ENCODE data around the gene TANGO6.
A peak's percentile ranks its signal among the peaks of the same experiment; 100 is the strongest.

TANGO6 gene

DNA sequence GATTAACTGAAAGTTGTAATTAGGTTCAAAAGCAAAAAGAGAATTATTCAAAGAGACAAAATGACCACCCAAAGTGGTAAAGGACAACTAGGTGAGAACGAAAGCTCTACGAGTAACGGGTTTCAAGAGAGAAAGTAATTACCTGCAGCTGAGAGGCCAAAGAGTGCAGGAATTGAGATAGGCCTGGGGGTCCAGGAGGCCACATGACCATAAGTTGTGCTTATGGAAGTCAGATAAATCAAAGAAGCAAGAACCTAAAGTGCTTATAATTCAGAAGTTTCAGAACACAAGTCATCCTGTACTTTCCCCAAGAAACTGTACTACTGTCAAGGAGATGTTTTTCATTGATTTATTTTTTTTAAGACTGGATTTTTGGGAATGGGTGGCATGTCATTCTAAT is 91.1 kb downstream of the TANGO6 start:
- H3K4me3 ChIP-seq, result no peak overlapping the region
- H3K9ac ChIP-seq, result no peak overlapping the region
- H3K9me3 ChIP-seq, result no peaks in the 10 kb centered on the region
- H3K27ac ChIP-seq, result no peak overlapping the region
- no peaks in the 10 kb centered on the region for H3K27me3 ChIP-seq
- peaks cover 30% of the 10 kb centered on the region for H3K36me3 ChIP-seq
- H3K4me1 ChIP-seq, result no peaks in the 10 kb centered on the region
- no peak overlapping the region for H3K4me2 ChIP-seq
- no peak for TF ChIP-seq Cebpa-rat (IDR thresholded peaks at IDR 0.05)
- H4K20me1 ChIP-seq, result no peaks in the 10 kb centered on the region

DNA sequence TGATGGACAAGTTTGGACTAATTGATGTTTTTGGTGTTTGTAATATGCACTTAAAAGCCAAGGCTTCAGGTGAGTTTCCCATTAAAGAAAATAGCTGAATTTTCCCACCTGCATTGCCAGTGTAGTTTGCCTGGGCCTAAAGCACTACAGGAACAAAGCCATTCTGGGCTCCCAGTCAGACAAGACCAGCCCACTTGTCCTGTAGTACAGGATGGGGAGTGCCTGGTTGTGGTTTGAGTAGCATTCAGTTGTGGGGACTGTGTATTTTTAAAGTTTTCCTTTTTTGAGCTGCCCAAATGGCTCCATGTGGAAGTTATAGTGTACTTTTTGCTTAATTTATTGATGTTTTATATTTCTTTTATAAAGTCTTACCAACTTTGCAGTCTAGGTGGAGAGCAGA is 91.7 kb downstream of the TANGO6 start:
- H3K9me3 ChIP-seq, result no peaks in the 10 kb centered on the region
- H3K9ac ChIP-seq, result no peak overlapping the region
- H3K4me1 ChIP-seq, result no peaks in the 10 kb centered on the region
- H3K4me3 ChIP-seq, result no peak overlapping the region
- no peak for TF ChIP-seq Cebpa-rat (IDR thresholded peaks at IDR 0.05)
- H4K20me1 ChIP-seq, result no peaks in the 10 kb centered on the region
- H3K36me3 ChIP-seq, result peaks cover 24% of the 10 kb centered on the region
- no peaks in the 10 kb centered on the region for H3K27me3 ChIP-seq
- H3K4me2 ChIP-seq, result no peak overlapping the region
- H3K27ac ChIP-seq, result no peak overlapping the region

DNA sequence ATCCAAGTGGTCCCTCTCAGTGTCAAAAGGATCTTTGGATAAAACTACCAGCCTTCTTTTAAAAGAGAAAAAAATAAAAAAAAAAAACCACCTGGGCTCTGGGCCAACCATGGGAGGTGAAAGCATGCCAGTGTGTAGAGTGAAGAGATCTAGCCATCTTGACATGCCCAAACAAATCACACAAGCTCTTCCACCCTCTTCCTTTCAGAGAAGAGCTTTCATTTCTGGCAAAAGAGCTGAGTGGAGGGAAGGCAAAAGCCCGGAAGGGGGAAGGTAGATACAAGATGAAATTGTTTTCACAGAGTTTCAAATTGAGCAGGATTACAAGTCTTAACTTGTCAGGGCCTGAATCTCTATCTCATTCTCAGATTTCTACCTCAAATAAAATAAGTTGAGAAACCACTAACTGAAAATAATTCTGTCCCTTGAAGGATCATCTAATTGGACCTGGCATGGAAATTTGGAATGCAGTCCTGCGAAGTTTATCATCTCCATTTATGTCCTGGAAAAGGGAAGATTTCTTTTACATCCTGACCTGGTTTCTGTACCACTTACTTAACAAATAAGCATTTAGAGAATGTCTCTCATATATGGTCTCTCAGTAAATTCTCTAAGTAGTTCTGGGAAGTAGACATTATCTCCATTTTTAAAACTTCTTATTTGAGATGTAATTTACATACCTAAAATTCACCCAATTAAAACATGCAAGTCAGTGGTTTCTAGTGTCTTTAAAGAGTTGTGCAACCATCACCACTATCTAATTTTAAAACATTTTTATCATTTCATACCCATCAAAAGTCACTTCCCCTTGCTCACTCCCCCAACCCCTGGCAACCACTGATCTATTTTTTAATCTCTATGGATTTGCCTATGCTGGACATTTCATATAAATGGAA is 93.7 kb downstream of the TANGO6 start:
- no peak overlapping the region for H3K4me3 ChIP-seq
- no peak overlapping the region for H3K9ac ChIP-seq
- H4K20me1 ChIP-seq, result no peaks in the 10 kb centered on the region
- H3K4me2 ChIP-seq, result no peak overlapping the region
- no peaks in the 10 kb centered on the region for H3K27me3 ChIP-seq
- H3K9me3 ChIP-seq, result no peaks in the 10 kb centered on the region
- no peaks in the 10 kb centered on the region for H3K4me1 ChIP-seq
- H3K27ac ChIP-seq, result no peak overlapping the region
- TF ChIP-seq Cebpa-rat (IDR thresholded peaks at IDR 0.05), result no peak
- peaks cover 7% of the 10 kb centered on the region for H3K36me3 ChIP-seq

DNA sequence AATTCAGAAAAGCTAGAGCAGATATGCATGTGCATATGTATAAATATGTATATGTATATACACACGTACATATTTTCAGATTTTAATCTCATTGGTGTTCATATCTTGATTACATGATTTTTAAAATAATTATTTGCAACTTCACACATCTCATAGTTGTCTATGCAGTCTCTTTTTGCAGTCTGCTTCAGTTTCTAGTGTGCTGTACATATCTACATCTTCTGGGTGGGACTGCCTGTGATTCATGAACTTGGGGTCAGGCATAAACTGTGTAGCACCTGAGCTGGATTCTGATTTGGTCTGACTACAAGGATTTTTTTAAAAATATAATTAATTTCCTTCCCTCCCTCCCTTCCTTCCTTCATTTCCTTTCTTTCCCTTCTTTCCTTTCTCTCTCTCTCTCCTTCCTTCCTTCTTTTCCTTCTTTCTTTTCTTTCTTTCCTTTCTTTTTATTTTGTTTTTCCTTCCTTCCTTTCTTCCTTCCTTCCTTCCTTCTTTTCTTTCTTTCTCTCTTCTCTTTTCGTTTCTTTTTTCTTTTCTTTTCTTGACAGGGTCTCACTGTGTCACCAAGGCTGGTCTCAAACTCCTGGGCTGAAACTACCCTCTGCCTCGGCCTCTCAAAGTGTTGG is 96.5 kb downstream of the TANGO6 start:
- Histone ChIP-seq H4K20me1 (no peaks in the 10 kb centered on the region), H3K9me3 (peaks cover 16% of the 10 kb centered on the region)

DNA sequence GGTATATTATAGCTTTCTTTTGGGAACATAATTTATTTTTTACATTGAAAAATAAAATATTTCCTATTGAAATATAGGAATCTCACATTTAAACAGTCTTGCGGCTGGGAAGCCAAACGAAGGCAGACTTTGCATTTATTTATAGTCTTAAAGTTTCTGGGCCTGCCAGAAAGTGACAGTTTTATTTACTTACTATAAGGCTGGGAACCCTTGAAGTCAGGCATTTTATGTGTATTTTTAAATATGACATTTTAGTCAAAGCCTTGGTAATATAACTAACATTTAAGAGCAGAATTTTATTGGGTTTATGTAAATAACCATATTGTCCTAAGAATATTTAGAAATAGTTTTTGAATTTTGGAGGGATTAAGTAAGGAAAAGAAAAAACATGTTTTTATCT is 97.5 kb downstream of the TANGO6 start:
- no peak overlapping the region for H3K27ac ChIP-seq
- H3K4me2 ChIP-seq, result no peak overlapping the region
- H3K27me3 ChIP-seq, result no peaks in the 10 kb centered on the region
- H3K9ac ChIP-seq, result no peak overlapping the region
- peaks cover 13% of the 10 kb centered on the region for H3K36me3 ChIP-seq
- no peak for TF ChIP-seq Cebpa-rat (IDR thresholded peaks at IDR 0.05)
- peaks cover 26% of the 10 kb centered on the region for H3K9me3 ChIP-seq
- no peaks in the 10 kb centered on the region for H3K4me1 ChIP-seq
- H4K20me1 ChIP-seq, result no peaks in the 10 kb centered on the region
- H3K4me3 ChIP-seq, result no peak overlapping the region

More for the DNA sequence above, 96.5 kb downstream of the TANGO6 start:
- no peak overlapping the region for H3K27ac ChIP-seq
- H3K36me3 ChIP-seq, result peaks cover 6% of the 10 kb centered on the region
- no peaks in the 10 kb centered on the region for H3K27me3 ChIP-seq
- no peaks in the 10 kb centered on the region for H3K4me1 ChIP-seq
- H3K9ac ChIP-seq, result no peak overlapping the region
- H3K4me2 ChIP-seq, result no peak overlapping the region
- no peak for TF ChIP-seq Cebpa-rat (IDR thresholded peaks at IDR 0.05)
- H3K4me3 ChIP-seq, result no peak overlapping the region

DNA sequence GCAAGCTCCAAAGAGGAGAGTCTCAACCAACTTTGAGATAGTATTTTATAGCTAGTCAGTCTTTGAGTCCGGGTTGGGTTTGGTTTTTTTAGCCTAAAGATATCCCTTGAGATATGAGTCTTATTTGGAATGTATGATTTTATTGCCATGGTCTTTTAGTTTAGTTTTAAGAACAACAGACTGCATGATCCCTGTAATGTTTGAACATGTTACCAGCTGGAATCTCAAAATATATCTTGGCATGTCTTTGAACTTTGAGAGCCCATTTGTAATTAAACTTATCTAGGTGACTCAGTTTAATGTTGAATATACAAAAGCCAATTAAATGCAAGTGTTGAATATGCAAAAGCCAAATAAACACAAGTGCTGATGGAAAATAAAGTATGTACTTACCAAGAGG is 100.6 kb downstream of the TANGO6 start:
- no peak for TF ChIP-seq Cebpa-rat (IDR thresholded peaks at IDR 0.05)
- no peak overlapping the region for H3K9ac ChIP-seq

DNA sequence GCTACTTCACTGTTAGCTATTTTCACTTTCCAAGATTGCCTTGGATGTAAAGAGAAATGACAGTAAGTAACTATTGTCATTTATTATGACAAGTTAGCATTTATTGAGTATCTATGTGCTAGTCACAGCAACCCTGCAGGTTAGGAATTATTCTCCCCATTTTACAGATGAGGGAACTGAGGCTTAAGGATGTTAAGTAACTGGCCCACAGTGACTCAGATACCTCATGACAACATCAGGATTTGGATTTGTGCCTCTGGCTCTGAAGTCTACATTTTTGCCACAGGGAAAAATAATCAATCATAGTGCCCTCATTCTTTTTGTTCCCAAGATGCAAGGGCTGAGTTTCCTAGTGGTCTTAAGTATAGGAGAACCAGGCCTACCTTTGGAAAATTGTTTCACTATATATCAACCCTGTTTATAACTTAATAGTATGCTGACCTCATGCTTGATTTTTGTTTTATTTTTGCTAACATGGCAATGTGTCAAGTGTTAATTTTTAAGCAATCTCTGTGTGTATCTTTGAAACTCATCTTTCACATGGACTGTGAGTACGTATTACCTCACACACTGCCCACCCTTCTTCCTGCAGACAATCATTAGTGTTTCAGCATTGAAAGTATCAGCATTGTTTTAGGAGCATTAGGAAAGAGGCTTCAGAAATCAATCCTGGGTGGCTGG is 105.0 kb downstream of the TANGO6 start:
- Histone ChIP-seq H3K4me3 (no peak overlapping the region), H3K9ac (no peak overlapping the region), H3K9me3 (peaks cover 25% of the 10 kb centered on the region), H4K20me1 (no peaks in the 10 kb centered on the region), H3K27me3 (no peaks in the 10 kb centered on the region), H3K4me1 (no peaks in the 10 kb centered on the region), H3K27ac (no peak overlapping the region), H3K4me2 (no peak overlapping the region), H3K36me3 (peaks cover 13% of the 10 kb centered on the region)
- no peak for TF ChIP-seq Cebpa-rat (IDR thresholded peaks at IDR 0.05)

More for the DNA sequence above, 100.6 kb downstream of the TANGO6 start:
- Histone ChIP-seq H4K20me1 (no peaks in the 10 kb centered on the region), H3K4me1 (no peaks in the 10 kb centered on the region), H3K36me3 (peaks cover 13% of the 10 kb centered on the region), H3K4me2 (no peak overlapping the region), H3K4me3 (0 out of 2 replicates have a peak overlapping the region, but pooled peaks have one; percentile 1), H3K9me3 (peaks cover 27% of the 10 kb centered on the region), H3K27ac (no peak overlapping the region), H3K27me3 (no peaks in the 10 kb centered on the region)

DNA sequence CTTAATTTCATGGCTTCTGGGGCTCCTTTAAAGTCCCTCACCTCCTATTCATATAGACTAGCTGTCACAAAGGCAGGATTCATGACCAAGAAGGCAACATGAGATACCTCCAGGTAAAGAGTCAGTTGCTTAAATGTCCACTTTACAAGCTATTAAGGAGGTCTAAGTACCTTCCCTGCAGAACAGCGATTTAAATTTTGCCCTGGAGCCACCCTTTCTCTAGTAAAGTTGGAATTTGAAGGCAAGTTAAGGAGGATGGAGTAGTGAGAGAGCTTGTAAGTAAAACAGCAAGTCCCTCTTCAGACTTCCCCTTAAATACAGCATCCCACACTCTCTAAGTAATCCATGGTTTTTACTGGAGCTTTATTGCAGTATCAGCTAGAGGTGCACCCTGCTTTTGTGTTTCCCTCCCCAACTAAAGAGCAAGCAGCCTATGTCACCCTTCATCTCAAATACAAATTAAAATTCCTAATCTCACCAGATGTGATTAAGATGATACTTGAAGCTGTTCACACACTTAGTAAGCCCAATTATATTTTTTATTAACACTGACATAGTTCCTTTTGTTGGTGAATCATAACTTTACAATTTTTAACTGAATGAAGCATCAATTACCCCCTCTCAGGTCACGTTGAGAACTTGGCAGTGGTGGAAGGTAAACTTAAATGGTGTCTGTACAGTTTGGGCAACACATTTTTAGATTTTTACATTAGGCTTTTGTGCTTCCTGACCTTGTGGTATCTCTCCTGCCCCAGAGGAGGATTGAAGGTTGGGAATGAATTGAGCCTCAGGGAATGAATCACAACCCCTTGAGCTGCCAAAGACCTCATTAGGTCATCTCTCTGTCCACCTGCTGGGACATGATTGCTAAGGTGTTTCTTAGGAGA is 108.9 kb downstream of the TANGO6 start:
- no peak for TF ChIP-seq Cebpa-rat (IDR thresholded peaks at IDR 0.05)
- no peaks in the 10 kb centered on the region for H3K4me1 ChIP-seq
- H3K27me3 ChIP-seq, result no peaks in the 10 kb centered on the region
- H3K4me2 ChIP-seq, result no peak overlapping the region
- H3K9me3 ChIP-seq, result no peaks in the 10 kb centered on the region
- H3K9ac ChIP-seq, result no peak overlapping the region
- no peak overlapping the region for H3K27ac ChIP-seq
- H3K4me3 ChIP-seq, result no peak overlapping the region
- no peaks in the 10 kb centered on the region for H3K36me3 ChIP-seq
- no peaks in the 10 kb centered on the region for H4K20me1 ChIP-seq

DNA sequence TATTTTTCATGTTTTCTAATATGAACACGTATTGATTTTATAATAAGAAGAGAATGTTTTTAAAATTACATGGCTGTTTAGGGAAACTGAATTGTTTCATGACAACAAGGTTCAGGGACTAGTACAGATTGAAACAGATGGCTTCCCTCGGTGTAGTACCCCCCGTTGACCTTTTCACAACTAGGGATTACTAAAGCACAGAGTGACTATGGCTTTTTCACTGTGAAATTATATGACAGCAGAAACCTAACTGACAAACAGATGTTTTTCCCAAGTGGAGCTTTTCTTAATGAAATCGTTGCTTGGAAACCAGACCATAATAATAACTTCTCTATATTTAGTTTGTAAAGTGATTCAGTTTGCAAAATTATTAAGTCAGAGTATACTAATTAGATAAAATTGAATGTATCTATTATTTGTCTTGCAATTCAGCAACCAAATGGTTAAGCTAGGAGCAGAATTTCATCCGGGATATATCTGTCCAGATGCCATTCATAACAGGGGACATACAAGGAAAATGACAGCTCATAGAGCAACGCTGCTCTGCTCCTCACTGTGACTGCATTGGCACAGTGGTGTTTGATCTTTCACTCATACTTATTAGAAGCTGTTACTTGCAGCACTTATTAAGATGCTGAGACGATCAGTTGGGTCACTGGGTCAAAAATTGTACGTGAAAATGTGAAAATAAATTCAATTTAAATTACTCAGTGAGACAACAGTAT is 111.7 kb downstream of the TANGO6 start:
- Histone ChIP-seq H3K4me3 (no peak overlapping the region), H3K27ac (no peak overlapping the region), H3K27me3 (no peaks in the 10 kb centered on the region), H3K4me2 (no peak overlapping the region), H3K36me3 (no peaks in the 10 kb centered on the region), H3K9ac (no peak overlapping the region), H3K9me3 (no peaks in the 10 kb centered on the region), H3K4me1 (no peaks in the 10 kb centered on the region), H4K20me1 (no peaks in the 10 kb centered on the region)
- no peak for TF ChIP-seq Cebpa-rat (IDR thresholded peaks at IDR 0.05)
